HG03565 (cell line): ENCODE results near the gene CKS2.

Experiments used
- ATAC-seq: cut with Tn5 transposase; IDR thresholded peaks from one replicate; pipeline ENCODE4 v1.9.1; 2021; ENCODE audit warnings: mild to moderate bottlenecking, moderate library complexity; ENCODE audit not compliant: unreplicated experiment

The CKS2 gene

GRCh38 chr9:89363921-89364665, 53.1 kb downstream of the CKS2 start:
- ATAC-seq: no peak

DNA sequence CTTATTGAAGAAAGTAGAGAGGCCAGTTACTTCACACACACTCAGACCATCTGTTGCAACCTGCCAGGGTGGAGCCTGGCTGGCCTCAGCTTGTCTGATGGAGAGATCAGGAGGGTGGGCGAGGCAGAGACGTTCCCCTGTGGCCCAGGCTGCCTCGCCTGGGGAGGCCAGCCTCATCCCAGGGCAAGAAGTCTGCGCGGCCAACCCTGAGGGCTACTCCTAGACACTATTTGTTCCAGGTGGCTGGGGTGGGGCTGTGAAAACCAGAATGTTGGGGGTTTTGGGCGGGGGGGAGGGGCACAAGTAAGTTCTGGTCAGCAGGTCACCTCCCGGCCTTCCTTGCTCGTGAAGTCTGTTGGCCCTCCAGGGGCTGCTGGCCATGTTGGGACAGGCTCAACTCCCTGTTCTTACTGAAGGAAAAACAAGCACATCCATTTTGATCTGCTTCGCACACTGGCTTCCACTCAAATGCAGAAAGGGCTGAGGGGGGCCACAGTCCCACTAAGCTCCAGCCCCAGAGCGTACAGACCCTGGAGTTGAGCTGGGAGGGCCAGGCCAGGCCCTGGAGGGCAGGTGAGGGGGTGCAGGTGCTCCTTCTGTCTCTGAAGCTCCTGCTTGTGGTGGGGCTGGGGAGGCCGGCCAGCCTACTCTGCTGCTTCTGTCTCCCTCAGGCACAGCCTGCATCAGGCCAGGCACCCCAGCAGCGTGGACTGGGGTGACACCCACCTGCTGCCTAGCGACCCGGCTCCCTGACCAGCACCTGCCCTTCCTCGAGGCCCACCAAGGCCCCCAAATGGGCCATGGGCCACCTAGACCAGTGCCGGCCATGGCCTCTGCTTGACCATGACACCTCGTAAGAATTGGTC, 53.9 kb downstream of the CKS2 start:
- no peak for ATAC-seq

DNA sequence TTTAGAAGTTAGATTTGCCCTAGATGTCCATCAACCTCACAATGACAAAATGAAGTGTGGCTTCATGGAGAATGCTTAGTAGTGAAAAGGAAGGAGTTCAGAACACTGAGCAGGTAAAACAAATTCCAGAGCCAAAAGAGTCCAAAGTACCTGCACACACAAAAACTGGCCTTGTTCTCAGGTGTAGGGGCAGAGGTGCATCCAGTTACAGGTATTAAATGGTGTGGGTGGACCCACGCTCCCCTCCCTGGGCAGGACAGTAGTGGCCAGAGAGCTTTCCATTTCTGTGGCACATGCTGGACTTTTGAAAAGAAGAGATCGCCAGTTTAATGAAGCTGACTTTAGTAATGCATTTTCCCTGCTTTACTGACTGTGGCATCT, 54.5 kb downstream of the CKS2 start:
- no peak for ATAC-seq
